ENCODE data around the gene DMAC2L. TPM values are rescaled to one million over a fixed set of nuclear protein-coding genes. Genes with fewer than 3 reads are reported as not detected.

Gene DMAC2L
- total RNA-seq, 1 experiment from 2014 or later = 14.0 TPM

- H3K27ac Mint-ChIP-seq = no peak overlapping the region
- CTCF ChIA-PET = interaction anchor here (0.6 to 1.6 kb wide), 3 partner anchors 28 to 425 kb away, joined by 3 to 6 read pairs (median 3); no protein-coding TSS in a partner anchor
Observed at GRCh38 chr14:50348933-50349332, 36.8 kb downstream of the DMAC2L start.

DNA sequence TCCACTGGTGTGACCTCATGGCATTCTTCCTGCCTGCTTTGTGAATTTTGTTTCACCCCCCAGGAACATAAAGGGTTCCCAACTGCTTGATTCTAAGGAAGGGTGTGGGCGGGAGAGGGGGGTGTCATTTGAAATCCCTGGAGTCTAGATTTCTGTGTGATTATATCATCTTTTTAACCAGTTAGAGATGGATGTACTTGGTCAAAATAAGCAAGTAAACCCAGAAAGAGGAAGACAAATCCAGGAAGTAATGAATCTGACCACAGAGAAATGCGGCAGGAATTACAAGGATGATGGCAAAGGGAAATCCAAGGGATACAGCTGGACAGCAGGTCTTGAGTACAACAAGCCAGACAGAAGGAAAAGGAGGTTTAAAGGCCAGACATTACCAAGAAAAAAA is 38.9 kb downstream of the DMAC2L start:
- no peak for DNase-seq (ENCODE audit: low spot score)
- Mint-ChIP-seq H3K27ac (no peak overlapping the region), H3K27me3 (ENCODE audit: low read depth) (no peaks in the 10 kb centered on the region)
- TF ChIP-seq, protein P1, sequence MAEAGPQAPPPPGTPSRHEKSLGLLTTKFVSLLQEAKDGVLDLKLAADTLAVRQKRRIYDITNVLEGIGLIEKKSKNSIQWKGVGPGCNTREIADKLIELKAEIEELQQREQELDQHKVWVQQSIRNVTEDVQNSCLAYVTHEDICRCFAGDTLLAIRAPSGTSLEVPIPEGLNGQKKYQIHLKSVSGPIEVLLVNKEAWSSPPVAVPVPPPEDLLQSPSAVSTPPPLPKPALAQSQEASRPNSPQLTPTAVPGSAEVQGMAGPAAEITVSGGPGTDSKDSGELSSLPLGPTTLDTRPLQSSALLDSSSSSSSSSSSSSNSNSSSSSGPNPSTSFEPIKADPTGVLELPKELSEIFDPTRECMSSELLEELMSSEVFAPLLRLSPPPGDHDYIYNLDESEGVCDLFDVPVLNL (CRISPR knock-in tag; IDR thresholded peaks at IDR 0.05; ENCODE audit: borderline replicate concordance, low read depth) = no peak
- TF ChIP-seq TEAD4 (CRISPR knock-in tag; IDR thresholded peaks at IDR 0.05) (no peak), ZNF396 (CRISPR knock-in tag; IDR thresholded peaks at IDR 0.05; ENCODE audit: borderline replicate concordance) (no peak), ZNF512 (CRISPR knock-in tag; IDR thresholded peaks at IDR 0.05; ENCODE audit: borderline replicate concordance) (no peak), USF1 (CRISPR knock-in tag; IDR thresholded peaks at IDR 0.05) (no peak), ZNF671 (CRISPR knock-in tag; IDR thresholded peaks at IDR 0.05) (no peak), ZNF138 (CRISPR knock-in tag; conservative IDR thresholded peaks at IDR 0.05) (no peak), ATF1 (CRISPR knock-in tag; IDR thresholded peaks at IDR 0.05) (no peak), FOXP4 (CRISPR knock-in tag; IDR thresholded peaks at IDR 0.05) (no peak), NFE2L1 (CRISPR knock-in tag; IDR thresholded peaks at IDR 0.05) (no peak), ZNF232 (CRISPR knock-in tag; IDR thresholded peaks at IDR 0.05) (no peak), RORB (CRISPR knock-in tag; IDR thresholded peaks at IDR 0.05) (no peak)
- TF ChIP-seq, protein P2, sequence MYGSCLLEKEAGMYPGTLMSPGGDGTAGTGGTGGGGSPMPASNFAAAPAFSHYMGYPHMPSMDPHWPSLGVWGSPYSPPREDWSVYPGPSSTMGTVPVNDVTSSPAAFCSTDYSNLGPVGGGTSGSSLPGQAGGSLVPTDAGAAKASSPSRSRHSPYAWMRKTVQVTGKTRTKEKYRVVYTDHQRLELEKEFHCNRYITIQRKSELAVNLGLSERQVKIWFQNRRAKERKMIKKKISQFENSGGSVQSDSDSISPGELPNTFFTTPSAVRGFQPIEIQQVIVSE (CRISPR knock-in tag; IDR thresholded peaks at IDR 0.05; ENCODE audit: borderline replicate concordance) = no peak
- TF ChIP-seq, protein P3, sequence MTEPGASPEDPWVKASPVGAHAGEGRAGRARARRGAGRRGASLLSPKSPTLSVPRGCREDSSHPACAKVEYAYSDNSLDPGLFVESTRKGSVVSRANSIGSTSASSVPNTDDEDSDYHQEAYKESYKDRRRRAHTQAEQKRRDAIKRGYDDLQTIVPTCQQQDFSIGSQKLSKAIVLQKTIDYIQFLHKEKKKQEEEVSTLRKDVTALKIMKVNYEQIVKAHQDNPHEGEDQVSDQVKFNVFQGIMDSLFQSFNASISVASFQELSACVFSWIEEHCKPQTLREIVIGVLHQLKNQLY (CRISPR knock-in tag; IDR thresholded peaks at IDR 0.05) = no peak

More at GRCh38 chr14:50348933-50349332, 36.8 kb downstream of the DMAC2L start:
- Mint-ChIP-seq H3K4me1 (peaks cover 11% of the 10 kb centered on the region), H3K27me3 (ENCODE audit: low read depth) (no peaks in the 10 kb centered on the region), H3K4me3 (no peak overlapping the region), H3K9me3 (no peaks in the 10 kb centered on the region), H3K36me3 (no peaks in the 10 kb centered on the region)
- POLR2A ChIA-PET = no interaction called here
- DNase-seq (ENCODE audit: low spot score) (no peak), ATAC-seq (no peak)
- TF ChIP-seq ATF1 (CRISPR knock-in tag; IDR thresholded peaks at IDR 0.05) (no peak), ETV6 (CRISPR knock-in tag; IDR thresholded peaks at IDR 0.05) (no peak), IRF1 (CRISPR knock-in tag; IDR thresholded peaks at IDR 0.05) (no peak), JAZF1 (CRISPR knock-in tag; IDR thresholded peaks at IDR 0.05) (no peak), FOXJ3 (CRISPR knock-in tag; IDR thresholded peaks at IDR 0.05; ENCODE audit: borderline replicate concordance) (no peak), GABPB1 (CRISPR knock-in tag; IDR thresholded peaks at IDR 0.05) (no peak), IRF2 (CRISPR knock-in tag; IDR thresholded peaks at IDR 0.05; ENCODE audit: borderline replicate concordance, low read depth) (no peak), SMAD3 (CRISPR knock-in tag; IDR thresholded peaks at IDR 0.05; ENCODE audit: borderline replicate concordance) (no peak)
- TF ChIP-seq, protein P4, sequence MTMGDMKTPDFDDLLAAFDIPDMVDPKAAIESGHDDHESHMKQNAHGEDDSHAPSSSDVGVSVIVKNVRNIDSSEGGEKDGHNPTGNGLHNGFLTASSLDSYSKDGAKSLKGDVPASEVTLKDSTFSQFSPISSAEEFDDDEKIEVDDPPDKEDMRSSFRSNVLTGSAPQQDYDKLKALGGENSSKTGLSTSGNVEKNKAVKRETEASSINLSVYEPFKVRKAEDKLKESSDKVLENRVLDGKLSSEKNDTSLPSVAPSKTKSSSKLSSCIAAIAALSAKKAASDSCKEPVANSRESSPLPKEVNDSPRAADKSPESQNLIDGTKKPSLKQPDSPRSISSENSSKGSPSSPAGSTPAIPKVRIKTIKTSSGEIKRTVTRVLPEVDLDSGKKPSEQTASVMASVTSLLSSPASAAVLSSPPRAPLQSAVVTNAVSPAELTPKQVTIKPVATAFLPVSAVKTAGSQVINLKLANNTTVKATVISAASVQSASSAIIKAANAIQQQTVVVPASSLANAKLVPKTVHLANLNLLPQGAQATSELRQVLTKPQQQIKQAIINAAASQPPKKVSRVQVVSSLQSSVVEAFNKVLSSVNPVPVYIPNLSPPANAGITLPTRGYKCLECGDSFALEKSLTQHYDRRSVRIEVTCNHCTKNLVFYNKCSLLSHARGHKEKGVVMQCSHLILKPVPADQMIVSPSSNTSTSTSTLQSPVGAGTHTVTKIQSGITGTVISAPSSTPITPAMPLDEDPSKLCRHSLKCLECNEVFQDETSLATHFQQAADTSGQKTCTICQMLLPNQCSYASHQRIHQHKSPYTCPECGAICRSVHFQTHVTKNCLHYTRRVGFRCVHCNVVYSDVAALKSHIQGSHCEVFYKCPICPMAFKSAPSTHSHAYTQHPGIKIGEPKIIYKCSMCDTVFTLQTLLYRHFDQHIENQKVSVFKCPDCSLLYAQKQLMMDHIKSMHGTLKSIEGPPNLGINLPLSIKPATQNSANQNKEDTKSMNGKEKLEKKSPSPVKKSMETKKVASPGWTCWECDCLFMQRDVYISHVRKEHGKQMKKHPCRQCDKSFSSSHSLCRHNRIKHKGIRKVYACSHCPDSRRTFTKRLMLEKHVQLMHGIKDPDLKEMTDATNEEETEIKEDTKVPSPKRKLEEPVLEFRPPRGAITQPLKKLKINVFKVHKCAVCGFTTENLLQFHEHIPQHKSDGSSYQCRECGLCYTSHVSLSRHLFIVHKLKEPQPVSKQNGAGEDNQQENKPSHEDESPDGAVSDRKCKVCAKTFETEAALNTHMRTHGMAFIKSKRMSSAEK (CRISPR knock-in tag; IDR thresholded peaks at IDR 0.05; ENCODE audit: borderline replicate concordance) = no peak

More for the DNA sequence above, 38.9 kb downstream of the DMAC2L start:
- ATAC-seq = no peak
- ChIA-PET CTCF (interaction anchor here (0.7 to 2.0 kb wide), 5 partner anchors 8 to 111 kb away, joined by 3 to 5 read pairs (median 3); no protein-coding TSS in a partner anchor), POLR2A (no interaction called here)
- Mint-ChIP-seq H3K4me3 (no peak overlapping the region), H3K36me3 (no peaks in the 10 kb centered on the region), H3K4me1 (peaks cover 12% of the 10 kb centered on the region), H3K9me3 (no peaks in the 10 kb centered on the region)
